A673 (cell line): ENCODE results near the gene ACCSL.

Experiments
- EZH2 ChIP-seq: fragments of 200-600 bp; sonication (generic); IDR thresholded peaks from 2 replicates; pipeline ENCODE4 v1.6.1; 2017; ENCODE audit warnings: borderline replicate concordance, low read depth, mild to moderate bottlenecking, mixed read lengths, antibody characterized with exemption, low read length; ENCODE audit not compliant: poor library complexity, severe bottlenecking
- TF ChIP-seq, protein P1 (sequence below): fragments of 300-800, 200-600 bp; sonication (generic); conservative IDR thresholded peaks from 2 replicates; pipeline ENCODE4 v1.5.1; 2017; ENCODE audit warnings: low read depth, mild to moderate bottlenecking, antibody characterized with exemption, low read length, moderate library complexity, mixed read lengths

DNA sequence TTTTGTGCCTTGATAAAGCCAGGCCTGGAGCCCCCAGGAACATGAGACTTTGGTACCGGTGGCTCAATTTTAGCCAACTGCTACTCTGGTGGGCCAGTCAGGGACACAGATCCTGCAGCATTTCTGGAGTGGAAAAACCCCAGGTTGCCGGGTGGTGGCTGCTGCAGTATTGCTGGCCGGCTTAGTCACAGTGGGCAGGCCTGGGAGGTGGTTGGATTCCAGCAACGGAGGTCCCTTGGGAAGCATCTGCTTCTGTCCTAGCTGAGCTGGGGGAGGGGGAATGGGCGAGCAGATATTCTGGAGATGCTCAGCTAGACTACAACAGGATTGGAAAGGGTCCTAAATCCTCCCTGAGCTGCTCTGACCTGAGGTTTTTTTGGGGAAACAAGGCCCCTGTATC lies 31.6 kb upstream of the ACCSL start:
- TF ChIP-seq, protein P1, sequence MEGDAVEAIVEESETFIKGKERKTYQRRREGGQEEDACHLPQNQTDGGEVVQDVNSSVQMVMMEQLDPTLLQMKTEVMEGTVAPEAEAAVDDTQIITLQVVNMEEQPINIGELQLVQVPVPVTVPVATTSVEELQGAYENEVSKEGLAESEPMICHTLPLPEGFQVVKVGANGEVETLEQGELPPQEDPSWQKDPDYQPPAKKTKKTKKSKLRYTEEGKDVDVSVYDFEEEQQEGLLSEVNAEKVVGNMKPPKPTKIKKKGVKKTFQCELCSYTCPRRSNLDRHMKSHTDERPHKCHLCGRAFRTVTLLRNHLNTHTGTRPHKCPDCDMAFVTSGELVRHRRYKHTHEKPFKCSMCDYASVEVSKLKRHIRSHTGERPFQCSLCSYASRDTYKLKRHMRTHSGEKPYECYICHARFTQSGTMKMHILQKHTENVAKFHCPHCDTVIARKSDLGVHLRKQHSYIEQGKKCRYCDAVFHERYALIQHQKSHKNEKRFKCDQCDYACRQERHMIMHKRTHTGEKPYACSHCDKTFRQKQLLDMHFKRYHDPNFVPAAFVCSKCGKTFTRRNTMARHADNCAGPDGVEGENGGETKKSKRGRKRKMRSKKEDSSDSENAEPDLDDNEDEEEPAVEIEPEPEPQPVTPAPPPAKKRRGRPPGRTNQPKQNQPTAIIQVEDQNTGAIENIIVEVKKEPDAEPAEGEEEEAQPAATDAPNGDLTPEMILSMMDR = no peak
- no peak for TF ChIP-seq EZH2
